Measurements from ENCODE around the gene GABARAPL1. TPM values are rescaled to one million over a fixed set of nuclear protein-coding genes. Genes with fewer than 3 reads are reported as not detected.

Gene GABARAPL1
- total RNA-seq, result 1 to 10 TPM; 9.0 TPM

GRCh38 chr12:10212739-10213131 lies at the start of gene GABARAPL1:
Gene GABARAPL1 (plus strand): TSS chr12:10212877. CDS start chr12:10213130, 253 bp downstream.

GRCh38 chr12:10171973-10172728 lies 40.5 kb upstream of the GABARAPL1 start, which contains the start of gene OLR1:
Gene OLR1 (minus strand): TSS chr12:10172132. CDS start chr12:10172077, 55 bp downstream.

GRCh38 chr12:10178821-10179220 lies 33.9 kb upstream of the GABARAPL1 start, which contains the start of gene TMEM52B:
Gene TMEM52B (plus strand): TSS chr12:10179032. CDS start chr12:10179575, 543 bp downstream.

Other genes starting within 250 kb of the GABARAPL1 start
- under 1 TPM; 0.23 to 0.53 TPM for gene CLEC12A, start 241.5 kb upstream of the GABARAPL1 start, total RNA-seq
- gene CLEC1B, start 213.8 kb upstream of the GABARAPL1 start, total RNA-seq, result not detected
- not detected for gene CLEC12B, start 202.2 kb upstream of the GABARAPL1 start, total RNA-seq
- not detected for gene CLEC9A, start 182.2 kb upstream of the GABARAPL1 start, total RNA-seq
- not detected for gene CLEC1A, start 113.9 kb upstream of the GABARAPL1 start, total RNA-seq
- gene CLEC7A, start 82.7 kb upstream of the GABARAPL1 start, total RNA-seq, result not detected
- not detected for gene OLR1, start 40.7 kb upstream of the GABARAPL1 start, total RNA-seq
- not detected for gene TMEM52B, start 33.8 kb upstream of the GABARAPL1 start, total RNA-seq
- 1 to 10 TPM; 1.3 to 1.5 TPM for gene KLRD1, start 95.0 kb downstream of the GABARAPL1 start, total RNA-seq
- gene KLRK1, start 177.2 kb downstream of the GABARAPL1 start, total RNA-seq, result 1 to 10 TPM in 1 of 2 experiments, under 1 TPM in 1; 0.87 to 1.5 TPM
- not detected for gene KLRC4, start 196.9 kb downstream of the GABARAPL1 start, total RNA-seq
- under 1 TPM in 1 of 2 experiments, not detected in 1; 0.30 TPM for gene KLRC3, start 207.7 kb downstream of the GABARAPL1 start, total RNA-seq
- not detected for gene KLRC2, start 223.1 kb downstream of the GABARAPL1 start, total RNA-seq
- not detected for gene KLRC1, start 240.5 kb downstream of the GABARAPL1 start, total RNA-seq

All from activated naive CD4-positive, alpha-beta T cell treated with anti-CD3 and anti-CD28 coated beads, Interleukin-2, amount 10 ng/mL, durations not matched to agents 5 hours and 36 hours (primary cell).